Smooth muscle cell of the brain vasculature (primary cell): ENCODE results near the gene NBPF14.
A peak's percentile ranks its signal among the peaks of the same experiment; 100 is the strongest.
"Not testable (repeated sequence)": the region's sequence is repeated elsewhere in the genome, so short reads cannot be mapped to it uniquely, and the experiment has no call there.

Source experiments
- DNase-seq: peaks from one replicate; pipeline ENCODE4 v3.0.0-alpha.2; 2012; ENCODE audit warnings: low read depth, low spot score

Gene NBPF14

GRCh38 chr1:148595911-148596310 lies at the start of gene NBPF14:
TSS of gene NBPF14 (minus strand) at chr1:148596011. CDS start at chr1:148595717, 294 bp downstream.
- DNase-seq, result not testable (repeated sequence)

GRCh38 chr1:148625451-148625850 lies 29.6 kb upstream of the NBPF14 start:
- not testable (repeated sequence) for DNase-seq

- not testable (repeated sequence) for DNase-seq
Observed at GRCh38 chr1:148618216-148618615, 22.4 kb upstream of the NBPF14 start.

- not testable (repeated sequence) for DNase-seq
Observed at GRCh38 chr1:148605266-148605665, 9.5 kb upstream of the NBPF14 start.

GRCh38 chr1:148595360-148595759 lies 451 bp downstream of the NBPF14 start:
- DNase-seq, result not testable (repeated sequence)

- not testable (repeated sequence) for DNase-seq
Observed at GRCh38 chr1:148591098-148591497, 4.7 kb downstream of the NBPF14 start.

- DNase-seq, result not testable (repeated sequence)
Observed at GRCh38 chr1:148532158-148532557, 63.7 kb downstream of the NBPF14 start.

GRCh38 chr1:148529101-148529567 lies 66.7 kb downstream of the NBPF14 start:
- not testable (repeated sequence) for DNase-seq

- not testable (repeated sequence) for DNase-seq
Observed at GRCh38 chr1:148528591-148528990, 67.2 kb downstream of the NBPF14 start.

GRCh38 chr1:148526587-148526986 lies 69.2 kb downstream of the NBPF14 start:
- not testable (repeated sequence) for DNase-seq

GRCh38 chr1:148523205-148524144 lies 72.3 kb downstream of the NBPF14 start:
- not testable (repeated sequence) for DNase-seq

GRCh38 chr1:148522561-148523204 lies 73.1 kb downstream of the NBPF14 start:
- DNase-seq, result peak; percentile 94

GRCh38 chr1:148522072-148522471 lies 73.7 kb downstream of the NBPF14 start:
- peak; percentile 55 for DNase-seq

- not testable (repeated sequence) for DNase-seq
Observed at GRCh38 chr1:148514310-148514709, 81.5 kb downstream of the NBPF14 start.

GRCh38 chr1:148512571-148513184 lies 83.1 kb downstream of the NBPF14 start:
- not testable (repeated sequence) for DNase-seq

GRCh38 chr1:148493933-148494332 lies 101.9 kb downstream of the NBPF14 start:
- not testable (repeated sequence) for DNase-seq

- DNase-seq, result not testable (repeated sequence)
Observed at GRCh38 chr1:148483029-148483428, 112.8 kb downstream of the NBPF14 start, which contains the start of gene PPIAL4G. TSS of gene PPIAL4G (minus strand) at chr1:148483302. CDS start at chr1:148483252, 50 bp downstream.
